HG03354 (cell line): ENCODE results near the gene PLEKHM1.
"Not testable (repeated sequence)": the region's sequence is repeated elsewhere in the genome, so short reads cannot be mapped to it uniquely, and the experiment has no call there.

Experiments used
- ATAC-seq: cut with Tn5 transposase; IDR thresholded peaks from one replicate; pipeline ENCODE4 v1.9.1; 2021; ENCODE audit warnings: mild to moderate bottlenecking; ENCODE audit not compliant: unreplicated experiment, poor library complexity, severe bottlenecking

Gene PLEKHM1

GRCh38 chr17:45444301-45444700 lies 46.2 kb downstream of the PLEKHM1 start:
- ATAC-seq = not testable (repeated sequence)

GRCh38 chr17:45443371-45444260 lies 46.9 kb downstream of the PLEKHM1 start:
- not testable (repeated sequence) for ATAC-seq

- ATAC-seq = no peak
These were observed 48.8 kb downstream of the PLEKHM1 start for GRCh38 chr17:45441526-45442310.

- ATAC-seq = peak; percentile 74
These were observed 49.5 kb downstream of the PLEKHM1 start for GRCh38 chr17:45440839-45441515.

- ATAC-seq = no peak
These were observed 50.3 kb downstream of the PLEKHM1 start for GRCh38 chr17:45440161-45440778.

- ATAC-seq = no peak
These were observed 51.5 kb downstream of the PLEKHM1 start for GRCh38 chr17:45438931-45439610.

- ATAC-seq = no peak
These were observed 52.8 kb downstream of the PLEKHM1 start for GRCh38 chr17:45437465-45438283.

GRCh38 chr17:45436625-45437464 lies 53.7 kb downstream of the PLEKHM1 start:
- ATAC-seq = no peak

GRCh38 chr17:45436161-45436560 lies 54.4 kb downstream of the PLEKHM1 start:
- no peak for ATAC-seq

- ATAC-seq = no peak
These were observed 55.0 kb downstream of the PLEKHM1 start for GRCh38 chr17:45435481-45435880.

- no peak for ATAC-seq
These were observed 57.4 kb downstream of the PLEKHM1 start for GRCh38 chr17:45433159-45433535.

- no peak for ATAC-seq
These were observed 57.9 kb downstream of the PLEKHM1 start, which contains the start of gene ARHGAP27 for GRCh38 chr17:45432405-45433158. Gene ARHGAP27, minus strand, starts transcription at chr17:45432870. Its CDS starts 2,591 bp downstream, at chr17:45430279.

- peak; percentile 48 for ATAC-seq
These were observed 58.8 kb downstream of the PLEKHM1 start for GRCh38 chr17:45431531-45432404.

GRCh38 chr17:45430738-45431530 lies 59.6 kb downstream of the PLEKHM1 start:
- peak; percentile 26 for ATAC-seq
